BJ (cell line): ENCODE data around the gene ZNF385B. TPM values are rescaled to one million over a fixed set of nuclear protein-coding genes. Genes with fewer than 3 reads are reported as not detected.

Experiments
- CTCF ChIA-PET: fragments of 350-600 bp; formaldehyde crosslinking; extraction: SDS; loops from one replicate; lab custom pipeline; 2021; ENCODE audit warnings: antibody characterized with exemption, inconsistent platforms; lab: Yijun Ruan, JAX
- POLR2A ChIA-PET: fragments of 300-600 bp; sonication (Branson Sonifier 250); formaldehyde crosslinking; extraction: SDS; loops from one replicate; lab custom pipeline; 2021; ENCODE audit warnings: antibody characterized with exemption; lab: Charles Lee
- DNase-seq: peaks from one replicate; pipeline ENCODE4 v3.0.0-alpha.2; 2011; ENCODE audit warnings: low read depth
- H3K27me3 ChIP-seq: 2 replicates; pipeline ENCODE4 v1.6.0; 2011; ENCODE audit warnings: low read length; ENCODE audit not compliant: control insufficient read depth, insufficient read depth
- H3K36me3 ChIP-seq: 2 replicates; pipeline ENCODE4 v1.5.1; 2011; ENCODE audit warnings: low read length; ENCODE audit not compliant: control insufficient read depth, insufficient read depth
- H3K4me3 ChIP-seq: 2 replicates; pipeline ENCODE4 v1.5.1; 2011; ENCODE audit warnings: low read depth, mild to moderate bottlenecking, control low read depth, low read length
- polyA plus RNA-seq: library from polyadenylated mRNA; depleted of rRNA; stranded (reverse); fragments of >200 nt; gene quantifications from 2 replicates; pipeline ENCODE4 v1.2.3, GENCODE V29; 2011
- TF ChIP-seq, protein P1 (sequence below): IDR thresholded peaks from 2 replicates; pipeline ENCODE4 v1.5.1; 2011; ENCODE audit warnings: low read depth, mild to moderate bottlenecking, control low read depth, inconsistent platforms, low read length, moderate library complexity; ENCODE audit not compliant: insufficient read depth

The ZNF385B gene
- polyA plus RNA-seq, 1 experiment: 0.22 TPM

DNA sequence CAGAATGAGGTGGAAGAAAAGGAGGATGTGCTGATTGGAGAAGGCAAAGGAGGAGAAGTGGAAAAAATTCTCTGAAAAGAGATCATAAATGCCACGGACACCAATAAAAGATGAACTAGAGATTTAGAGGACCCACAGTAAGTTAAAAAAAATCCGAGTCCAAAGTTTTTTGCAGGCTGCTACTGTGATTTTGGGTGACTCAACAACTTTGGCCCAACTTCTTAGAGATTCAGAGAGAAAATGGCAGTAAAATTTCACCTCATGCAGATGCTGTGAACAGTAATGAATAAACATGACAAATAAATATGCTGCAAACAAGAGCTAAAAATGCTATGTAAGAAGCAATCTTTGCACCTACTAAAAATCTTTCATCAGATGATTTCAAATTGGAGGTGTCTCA is 419.9 kb downstream of the ZNF385B start:
- TF ChIP-seq, protein P1, sequence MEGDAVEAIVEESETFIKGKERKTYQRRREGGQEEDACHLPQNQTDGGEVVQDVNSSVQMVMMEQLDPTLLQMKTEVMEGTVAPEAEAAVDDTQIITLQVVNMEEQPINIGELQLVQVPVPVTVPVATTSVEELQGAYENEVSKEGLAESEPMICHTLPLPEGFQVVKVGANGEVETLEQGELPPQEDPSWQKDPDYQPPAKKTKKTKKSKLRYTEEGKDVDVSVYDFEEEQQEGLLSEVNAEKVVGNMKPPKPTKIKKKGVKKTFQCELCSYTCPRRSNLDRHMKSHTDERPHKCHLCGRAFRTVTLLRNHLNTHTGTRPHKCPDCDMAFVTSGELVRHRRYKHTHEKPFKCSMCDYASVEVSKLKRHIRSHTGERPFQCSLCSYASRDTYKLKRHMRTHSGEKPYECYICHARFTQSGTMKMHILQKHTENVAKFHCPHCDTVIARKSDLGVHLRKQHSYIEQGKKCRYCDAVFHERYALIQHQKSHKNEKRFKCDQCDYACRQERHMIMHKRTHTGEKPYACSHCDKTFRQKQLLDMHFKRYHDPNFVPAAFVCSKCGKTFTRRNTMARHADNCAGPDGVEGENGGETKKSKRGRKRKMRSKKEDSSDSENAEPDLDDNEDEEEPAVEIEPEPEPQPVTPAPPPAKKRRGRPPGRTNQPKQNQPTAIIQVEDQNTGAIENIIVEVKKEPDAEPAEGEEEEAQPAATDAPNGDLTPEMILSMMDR: no peak
- Histone ChIP-seq H3K4me3 (no peak overlapping the region), H3K36me3 (no peaks in the 10 kb centered on the region), H3K27me3 (no peaks in the 10 kb centered on the region)
- ChIA-PET CTCF (interaction anchor here (1.2 to 2.3 kb wide), 5 partner anchors 9 to 225 kb away, joined by 3 to 9 read pairs (median 6); no protein-coding TSS in a partner anchor), POLR2A (no interaction called here)
- DNase-seq: no peak

DNA sequence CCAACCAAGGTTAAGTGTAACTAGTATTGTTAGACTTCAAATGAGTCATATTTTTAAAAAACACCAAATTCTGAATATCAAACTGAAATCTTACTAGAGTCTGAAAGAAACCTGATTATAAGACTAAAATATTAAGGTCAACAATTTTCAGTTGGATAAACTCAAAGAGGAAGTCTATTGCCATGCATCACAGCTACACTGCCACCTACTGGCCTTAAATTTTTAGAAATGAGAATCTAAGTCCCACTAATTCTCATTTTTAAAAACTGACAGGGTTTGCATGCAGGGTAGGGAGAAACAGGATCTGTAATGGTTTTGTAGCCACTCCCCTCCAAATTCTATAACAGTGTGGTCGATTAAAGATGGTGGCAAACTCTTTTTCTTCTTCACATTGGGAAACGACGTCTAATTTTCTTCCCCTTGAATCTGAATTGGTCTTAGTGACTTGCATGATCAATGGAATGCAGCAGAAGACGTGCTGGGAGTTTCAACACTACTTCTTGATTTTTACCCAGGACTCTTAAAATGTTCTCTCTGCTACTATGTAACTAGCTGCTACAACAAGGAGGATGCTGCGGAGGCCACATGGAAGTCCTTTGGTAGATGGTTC is 420.7 kb downstream of the ZNF385B start:
- no peak for DNase-seq
- Histone ChIP-seq H3K4me3 (no peak overlapping the region), H3K36me3 (no peaks in the 10 kb centered on the region), H3K27me3 (no peaks in the 10 kb centered on the region)
- ChIA-PET POLR2A (no interaction called here), CTCF (interaction anchor here (0.5 to 2.3 kb wide), 8 partner anchors 8 to 615 kb away, joined by 3 to 9 read pairs (median 3); no protein-coding TSS in a partner anchor)
- TF ChIP-seq, protein P1: peak; percentile 43

DNA sequence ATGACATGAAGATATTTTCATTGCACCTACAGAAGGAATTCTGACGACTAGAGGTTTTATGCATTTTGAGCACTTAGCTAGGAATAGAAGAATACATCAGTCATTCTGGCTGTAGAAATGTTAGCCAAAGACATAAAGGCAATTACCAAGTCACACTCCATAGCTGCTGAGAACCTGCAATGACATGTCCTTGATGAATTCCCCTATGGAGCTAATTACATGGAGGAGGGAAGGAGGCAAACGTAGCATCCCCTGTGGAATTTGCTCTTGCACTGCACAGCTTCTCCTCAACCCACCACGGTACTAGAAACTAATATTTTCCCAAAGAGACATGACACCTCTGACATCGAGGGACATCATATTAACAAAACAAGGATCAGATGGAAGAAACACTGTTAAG is 422.8 kb downstream of the ZNF385B start:
- CTCF ChIA-PET: interaction anchor here (0.8 to 1.3 kb wide), 3 partner anchors 16 to 185 kb away, joined by 3 to 7 read pairs (median 3); no protein-coding TSS in a partner anchor
- DNase-seq: no peak
- Histone ChIP-seq H3K36me3 (no peaks in the 10 kb centered on the region), H3K4me3 (no peak overlapping the region), H3K27me3 (no peaks in the 10 kb centered on the region)
- POLR2A ChIA-PET: no interaction called here
- TF ChIP-seq, protein P1: no peak

DNA sequence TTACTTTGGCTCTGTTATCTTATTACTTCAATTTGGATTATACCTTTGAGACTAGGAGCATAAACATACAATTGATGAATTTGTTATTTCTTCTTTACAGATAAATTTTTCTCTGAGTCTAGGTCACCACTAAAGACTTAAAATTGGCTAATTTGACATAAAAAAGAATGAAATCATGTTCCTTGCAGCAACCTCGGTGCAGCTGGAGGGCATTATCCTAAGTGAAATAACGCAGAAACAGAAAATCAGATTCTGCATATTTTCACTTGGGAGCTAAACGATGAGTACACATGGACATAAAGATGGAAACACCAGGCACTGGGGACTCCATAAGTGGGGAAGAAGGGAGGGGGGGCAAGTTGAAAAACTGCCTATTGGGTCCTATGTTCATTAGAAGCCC is 424.0 kb downstream of the ZNF385B start:
- TF ChIP-seq, protein P1: no peak
- DNase-seq: no peak
- Histone ChIP-seq H3K4me3 (no peak overlapping the region), H3K27me3 (no peaks in the 10 kb centered on the region), H3K36me3 (no peaks in the 10 kb centered on the region)
- POLR2A ChIA-PET: no interaction called here
- CTCF ChIA-PET: no interaction called here

DNA sequence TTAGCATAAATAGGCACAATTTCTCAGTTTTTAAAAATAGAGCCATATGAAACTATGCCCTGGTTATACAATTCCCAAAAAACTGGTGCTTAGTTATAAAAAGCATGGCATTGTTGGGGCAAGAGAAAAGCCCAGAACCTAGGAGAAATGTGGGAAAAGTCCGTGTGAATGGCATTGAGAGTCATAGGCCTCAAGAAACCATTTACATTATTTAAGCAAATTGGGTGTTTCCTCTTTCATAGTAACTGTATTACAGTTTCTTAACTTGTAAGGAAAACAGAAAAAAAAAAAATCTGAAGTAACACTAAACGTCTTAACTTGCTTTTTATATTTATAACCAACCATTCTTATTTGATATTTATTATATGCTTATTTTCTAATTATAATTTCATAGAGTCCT is 425.8 kb downstream of the ZNF385B start:
- TF ChIP-seq, protein P1: no peak
- ChIA-PET CTCF (interaction anchor here (0.7 to 1.3 kb wide), 2 partner anchors 13 to 541 kb away, joined by 3 to 7 read pairs; no protein-coding TSS in a partner anchor), POLR2A (no interaction called here)
- DNase-seq: no peak
- no peaks in the 10 kb centered on the region for H3K27me3 ChIP-seq
- no peak overlapping the region for H3K4me3 ChIP-seq
- H3K36me3 ChIP-seq: no peaks in the 10 kb centered on the region
